Caco-2 (cell line): ENCODE results near the gene HERPUD2. TPM values are rescaled to one million over a fixed set of nuclear protein-coding genes. Genes with fewer than 3 reads are reported as not detected.
"Not testable (repeated sequence)": the region's sequence is repeated elsewhere in the genome, so short reads cannot be mapped to it uniquely, and the experiment has no call there.

Source experiments
- BruUV-seq: library from RNA; stranded (reverse); fragments of 400-500 nt; replicated peaks from 2 replicates; lab custom pipeline; 2021; lab: Mats Ljungman, UMichigan
- CTCF ChIA-PET: fragments of 300-600 bp; sonication (Branson Sonifier 250); formaldehyde crosslinking; loops from one replicate; lab custom pipeline; 2022; ENCODE audit warnings: antibody characterized with exemption; lab: Charles Lee
- POLR2A ChIA-PET: fragments of 300-600 bp; sonication (Branson Sonifier 250); formaldehyde crosslinking; loops from one replicate; lab custom pipeline; 2022; ENCODE audit warnings: antibody characterized with exemption; lab: Charles Lee
- DNase-seq, 2 experiments: peaks; one replicate each; pipeline versions ENCODE4 v3.0.0 to v3.0.0-alpha.2; 2020 to 2022
- H3K27me3 ChIP-seq: replicated peaks from 2 replicates; pipeline ENCODE4 v1.6.0; 2011; ENCODE audit warnings: low read length; ENCODE audit not compliant: control insufficient read depth, insufficient read depth
- H3K36me3 ChIP-seq: 2 replicates; pipeline ENCODE4 v1.5.1; 2011; ENCODE audit warnings: low read length; ENCODE audit not compliant: control insufficient read depth, insufficient read depth
- H3K4me1 ChIP-seq: fragments of 250-450 bp; sonication (Bioruptor Pico); 2 replicates; pipeline ENCODE4 v1.5.1; 2020; ENCODE audit warnings: mild to moderate bottlenecking
- H3K4me3 ChIP-seq: 2 replicates; pipeline ENCODE4 v1.5.1; 2011; ENCODE audit warnings: low read depth, mild to moderate bottlenecking, control low read depth, low read length
- H3K9me3 ChIP-seq: fragments of 250-450 bp; sonication (Bioruptor Pico); 2 replicates; pipeline ENCODE4 v1.5.1; 2020; ENCODE audit warnings: mild to moderate bottlenecking, moderate library complexity
- H3K27ac Mint-ChIP-seq: one replicate; pipeline ENCODE4 v1.8.0; 2022; ENCODE audit warnings: mixed read lengths; ENCODE audit not compliant: unreplicated experiment
- H3K27me3 Mint-ChIP-seq: one replicate; pipeline ENCODE4 v1.8.0; 2022; ENCODE audit warnings: mixed read lengths; ENCODE audit not compliant: insufficient read depth, unreplicated experiment
- H3K36me3 Mint-ChIP-seq: one replicate; pipeline ENCODE4 v1.8.0; 2022; ENCODE audit warnings: mild to moderate bottlenecking, mixed read lengths; ENCODE audit not compliant: insufficient read depth, unreplicated experiment
- H3K4me1 Mint-ChIP-seq: one replicate; pipeline ENCODE4 v1.8.0; 2022; ENCODE audit warnings: low read depth, mixed read lengths; ENCODE audit not compliant: unreplicated experiment
- H3K4me3 Mint-ChIP-seq: one replicate; pipeline ENCODE4 v1.8.0; 2022; ENCODE audit warnings: mild to moderate bottlenecking, moderate library complexity, mixed read lengths; ENCODE audit not compliant: unreplicated experiment
- H3K9me3 Mint-ChIP-seq: one replicate; pipeline ENCODE4 v1.8.0; 2022; ENCODE audit warnings: mixed read lengths; ENCODE audit not compliant: unreplicated experiment
- CTCF ChIP-seq, 2 experiments: fragments of 200-600 bp in 1 of 2; IDR thresholded peaks; 1 replicate in 1 of 2; 2 replicates in 1 of 2; pipeline versions ENCODE4 v1.5.1 to v1.8.0; 2011 to 2022; ENCODE audit warnings: antibody characterized with exemption in 1 of 2, control low read depth in 1 of 2, inconsistent platforms in 1 of 2, low read depth in 1 of 2, low read length in 1 of 2, mild to moderate bottlenecking in 1 of 2, moderate library complexity in 1 of 2; ENCODE audit not compliant: insufficient read depth in 1 of 2, severe bottlenecking in 1 of 2, unreplicated experiment in 1 of 2
- intact Hi-C: fragments of 100-400 bp; cut with micrococcal nuclease; formaldehyde crosslinking; loops from one replicate; pipeline ENCODE4 v1.10.0; 2022; ENCODE audit not compliant: unreplicated experiment
- total RNA-seq: library from RNA; stranded (reverse); gene quantifications from 2 replicates; pipeline ENCODE4 v1.2.3, GENCODE V29; 2022

Gene HERPUD2
- total RNA-seq, 1 experiment from 2014 or later: 25.2 TPM

DNA sequence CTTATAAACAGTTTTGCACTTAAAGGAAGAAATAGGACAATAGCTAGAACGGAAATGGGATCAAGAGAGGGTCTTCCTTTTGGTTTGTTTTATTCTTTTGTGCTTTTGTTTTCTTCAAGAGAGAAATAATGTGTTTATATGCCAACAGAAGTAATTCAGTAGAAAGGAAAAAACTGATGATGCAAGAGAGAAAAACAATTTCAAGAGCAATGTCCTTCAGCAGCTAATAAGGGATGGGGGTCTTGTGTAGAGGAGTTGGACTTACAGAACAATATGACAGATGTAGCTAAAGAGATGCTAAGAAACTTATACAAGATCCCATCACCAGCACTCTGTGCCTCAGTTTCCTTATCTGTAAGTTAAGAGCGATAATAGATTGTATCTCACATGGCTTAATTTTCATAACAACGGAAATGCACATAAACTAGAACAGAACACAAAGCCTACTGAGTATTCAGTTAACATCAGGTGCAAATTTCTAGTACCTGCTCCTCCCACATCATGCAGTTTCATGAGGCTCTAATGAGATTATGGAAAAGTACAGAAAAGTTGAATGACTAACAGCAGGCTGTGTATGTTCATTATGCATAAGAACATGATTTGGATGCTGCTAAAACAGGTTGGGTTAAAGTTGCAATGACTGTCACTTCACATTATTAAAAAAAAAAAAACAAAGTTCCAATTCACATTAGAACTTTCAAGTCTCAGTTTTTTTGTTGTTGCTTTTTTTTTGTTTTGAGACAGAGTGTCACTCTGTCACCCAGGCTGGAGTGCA lies 17.2 kb downstream of the HERPUD2 start:
- POLR2A ChIA-PET: no interaction called here
- Mint-ChIP-seq H3K27ac (no peak overlapping the region), H3K4me3 (no peak overlapping the region), H3K9me3 (no peaks in the 10 kb centered on the region), H3K4me1 (peaks cover 15% of the 10 kb centered on the region), H3K27me3 (no peaks in the 10 kb centered on the region), H3K36me3 (peaks cover 10% of the 10 kb centered on the region)
- intact Hi-C loops: no loop called here
- no TSS peak for BruUV-seq
- Histone ChIP-seq H3K4me1 (no peaks in the 10 kb centered on the region), H3K9me3 (no peaks in the 10 kb centered on the region), H3K27me3 (no peaks in the 10 kb centered on the region), H3K4me3 (no peak overlapping the region), H3K36me3 (no peaks in the 10 kb centered on the region)
- no peak for TF ChIP-seq CTCF (IDR thresholded peaks at IDR 0.05; ENCODE audit: insufficient read depth in 1 of 2, low read depth in 1 of 2, low read length in 1 of 2, severe bottlenecking in 1 of 2, unreplicated experiment in 1 of 2)
- no peak for DNase-seq
- CTCF ChIA-PET: no interaction called here

DNA sequence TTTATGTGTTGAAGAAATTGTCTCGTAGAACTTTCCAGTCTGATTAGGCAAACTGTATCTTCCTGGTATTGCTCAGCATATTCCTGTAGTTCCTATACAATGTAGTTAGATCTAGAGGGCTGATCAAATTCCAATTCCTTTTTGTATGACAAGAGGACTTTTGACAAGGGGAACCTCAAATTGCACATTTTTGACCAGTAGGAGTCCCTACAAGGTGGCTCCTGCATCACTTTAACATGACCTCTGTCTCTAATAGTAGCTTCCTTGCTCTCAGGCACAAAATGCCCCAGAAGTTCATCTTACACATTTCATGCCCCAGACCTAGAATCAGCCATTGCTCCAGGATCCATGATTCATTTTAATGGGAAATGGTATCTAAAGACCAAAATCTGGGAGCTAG lies 18.7 kb downstream of the HERPUD2 start:
- POLR2A ChIA-PET: no interaction called here
- no peaks in the 10 kb centered on the region for H3K27me3 Mint-ChIP-seq
- H3K36me3 ChIP-seq: no peaks in the 10 kb centered on the region
- H3K4me3 ChIP-seq: no peak overlapping the region
- H3K4me1 Mint-ChIP-seq: peaks cover 15% of the 10 kb centered on the region
- no peak for TF ChIP-seq CTCF (IDR thresholded peaks at IDR 0.05; ENCODE audit: insufficient read depth in 1 of 2, low read depth in 1 of 2, low read length in 1 of 2, severe bottlenecking in 1 of 2, unreplicated experiment in 1 of 2)
- intact Hi-C loops: no loop called here
- no peak overlapping the region for H3K27ac Mint-ChIP-seq
- H3K9me3 Mint-ChIP-seq: no peaks in the 10 kb centered on the region
- CTCF ChIA-PET: interaction anchor here (0.5 to 1.3 kb wide), 3 partner anchors 18 to 230 kb away, joined by 3 to 4 read pairs (median 3); no protein-coding TSS in a partner anchor
- no peaks in the 10 kb centered on the region for H3K9me3 ChIP-seq
- DNase-seq: no peak
- no TSS peak for BruUV-seq
- H3K4me1 ChIP-seq: no peaks in the 10 kb centered on the region
- peaks cover 4% of the 10 kb centered on the region for H3K36me3 Mint-ChIP-seq
- H3K4me3 Mint-ChIP-seq: no peak overlapping the region
- no peaks in the 10 kb centered on the region for H3K27me3 ChIP-seq

GRCh38 chr7:35670856-35671569 lies 23.9 kb downstream of the HERPUD2 start:
- H3K4me1 Mint-ChIP-seq: peaks cover 7% of the 10 kb centered on the region
- H3K36me3 ChIP-seq: no peaks in the 10 kb centered on the region; the same call in 1 of the 2 replicates
- no peaks in the 10 kb centered on the region for H3K4me1 ChIP-seq
- H3K36me3 Mint-ChIP-seq: peaks cover 9% of the 10 kb centered on the region
- intact Hi-C loops: no loop called here
- ChIA-PET CTCF (interaction anchor here (0.5 kb wide), 1 partner anchor 27 kb away, joined by 4 read pairs; no protein-coding TSS in a partner anchor), POLR2A (no interaction called here)
- H3K9me3 ChIP-seq: no peaks in the 10 kb centered on the region
- no peaks in the 10 kb centered on the region for H3K27me3 ChIP-seq
- H3K4me3 ChIP-seq: no peak overlapping the region
- no peaks in the 10 kb centered on the region for H3K9me3 Mint-ChIP-seq
- BruUV-seq: no TSS peak
- TF ChIP-seq CTCF (IDR thresholded peaks at IDR 0.05; ENCODE audit: insufficient read depth in 1 of 2, low read depth in 1 of 2, low read length in 1 of 2, severe bottlenecking in 1 of 2, unreplicated experiment in 1 of 2): no peak
- H3K27me3 Mint-ChIP-seq: no peaks in the 10 kb centered on the region
- no peak for DNase-seq
- H3K4me3 Mint-ChIP-seq: no peak overlapping the region
- H3K27ac Mint-ChIP-seq: no peak overlapping the region

- H3K4me1 ChIP-seq, H3K27ac Mint-ChIP-seq, POLR2A ChIA-PET, BruUV-seq, H3K4me1 Mint-ChIP-seq, H3K4me3 Mint-ChIP-seq, H3K36me3 ChIP-seq, H3K27me3 ChIP-seq, H3K9me3 Mint-ChIP-seq, intact Hi-C loops, H3K9me3 ChIP-seq, CTCF ChIA-PET, H3K4me3 ChIP-seq, H3K27me3 Mint-ChIP-seq, DNase-seq: not testable (repeated sequence)
- H3K36me3 Mint-ChIP-seq: peaks cover 10% of the 10 kb centered on the region
These were observed 34.5 kb downstream of the HERPUD2 start for GRCh38 chr7:35660411-35660810.
